Neuron (in vitro differentiated cells): ENCODE measurements around the gene PDGFRB.

Source experiments
- H2AFZ ChIP-seq: one replicate; pipeline ENCODE4 v1.6.1; 2013; ENCODE audit warnings: low read depth, mild to moderate bottlenecking, inconsistent platforms, low read length, moderate library complexity
- H3K27me3 ChIP-seq: one replicate; pipeline ENCODE4 v1.6.1; 2013; ENCODE audit warnings: low read length; ENCODE audit not compliant: insufficient read depth
- H3K36me3 ChIP-seq: one replicate; pipeline ENCODE4 v1.6.1; 2013; ENCODE audit warnings: low read length; ENCODE audit not compliant: insufficient read depth
- H3K4me1 ChIP-seq: one replicate; pipeline ENCODE4 v1.6.1; 2013; ENCODE audit warnings: low read length; ENCODE audit not compliant: insufficient read depth
- H3K4me3 ChIP-seq: 2 replicates; pipeline ENCODE4 v1.5.1; 2013; ENCODE audit warnings: mild to moderate bottlenecking, low read length, moderate library complexity
- H3K9me3 ChIP-seq: one replicate; pipeline ENCODE4 v1.6.1; 2013; ENCODE audit warnings: low read length

Gene PDGFRB

DNA sequence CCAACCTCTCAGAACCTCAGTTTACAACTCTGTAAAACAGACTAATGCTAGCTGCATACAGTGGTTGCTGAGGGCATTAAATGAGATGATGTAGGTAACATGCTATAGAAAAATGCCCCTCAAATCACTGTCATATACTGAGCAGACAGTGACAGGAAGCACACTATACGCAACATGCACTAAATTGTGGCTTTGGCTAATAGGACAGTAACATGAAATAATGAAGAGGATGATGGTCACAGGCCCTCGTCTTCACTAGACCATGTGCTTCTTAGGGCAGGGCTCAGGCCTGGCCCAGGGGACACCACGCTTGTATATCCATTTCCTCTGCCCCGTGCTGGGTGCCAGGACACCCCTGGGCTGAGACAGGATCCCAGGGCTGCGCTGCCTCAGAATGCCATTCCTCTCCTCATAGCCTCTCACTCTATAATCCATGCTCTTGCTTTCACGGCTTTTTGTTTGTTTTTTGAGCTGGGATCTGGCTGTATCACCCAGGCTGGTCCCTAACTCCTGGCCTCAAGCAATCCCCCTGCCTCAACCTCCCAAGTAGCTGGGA is 88.2 kb downstream of the PDGFRB start:
- Histone ChIP-seq H2AFZ (no peak overlapping the region), H3K27me3 (peaks cover 16% of the 10 kb centered on the region), H3K4me1 (no peaks in the 10 kb centered on the region)

DNA sequence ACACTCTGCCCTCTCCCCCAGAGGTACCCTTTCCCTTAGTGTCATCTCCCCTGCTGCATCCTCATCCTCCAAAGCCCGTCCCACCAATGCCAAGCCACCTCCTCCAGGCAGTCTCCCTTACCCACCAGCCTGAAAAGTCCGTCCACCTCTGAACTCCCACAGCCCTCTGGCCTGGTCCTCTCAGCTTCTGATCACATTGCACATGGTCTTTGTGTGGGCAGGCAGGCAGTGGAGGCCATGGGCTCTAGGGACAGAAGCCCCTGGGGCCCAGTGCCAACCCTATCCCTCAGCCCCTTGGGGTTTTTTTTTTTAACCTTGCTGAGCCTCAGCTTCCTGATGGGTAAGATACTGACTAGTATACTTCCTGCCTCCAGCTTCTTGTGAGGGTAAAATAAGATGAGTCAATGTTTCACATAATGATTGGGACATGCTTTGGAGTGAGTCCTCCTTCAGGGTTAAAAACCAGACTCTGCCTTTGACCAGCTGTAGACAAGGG is 88.7 kb downstream of the PDGFRB start:
- Histone ChIP-seq H3K4me3 (no peak overlapping the region), H3K4me1 (no peaks in the 10 kb centered on the region), H2AFZ (no peak overlapping the region), H3K36me3 (no peaks in the 10 kb centered on the region), H3K9me3 (no peaks in the 10 kb centered on the region), H3K27me3 (peaks cover 16% of the 10 kb centered on the region)

More for the DNA sequence above, 88.2 kb downstream of the PDGFRB start:
- Histone ChIP-seq H3K9me3 (no peaks in the 10 kb centered on the region), H3K4me3 (no peak overlapping the region), H3K36me3 (no peaks in the 10 kb centered on the region)

DNA sequence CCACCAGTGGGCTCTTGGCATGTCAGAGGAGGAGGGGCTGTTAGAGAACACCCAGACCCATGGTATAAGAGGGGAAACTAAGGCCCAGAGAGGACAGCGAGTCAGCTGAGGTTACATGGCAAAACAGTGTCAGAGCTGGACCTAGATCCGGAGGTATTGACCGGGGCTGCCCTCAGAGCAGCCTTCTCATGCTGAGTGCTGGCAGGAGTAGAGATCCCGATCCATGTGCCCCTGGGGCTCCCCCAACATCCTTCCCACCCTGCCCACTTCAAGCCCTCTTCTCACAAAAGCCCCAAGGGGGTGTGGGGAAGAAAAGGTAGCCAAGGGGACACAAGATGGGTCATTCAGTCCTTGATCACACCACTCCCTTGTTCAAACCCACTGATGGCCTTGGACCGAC is 89.2 kb downstream of the PDGFRB start:
- Histone ChIP-seq H3K36me3 (no peaks in the 10 kb centered on the region), H3K27me3 (peaks cover 16% of the 10 kb centered on the region), H3K4me3 (no peak overlapping the region), H3K9me3 (no peaks in the 10 kb centered on the region), H3K4me1 (no peaks in the 10 kb centered on the region), H2AFZ (no peak overlapping the region)

DNA sequence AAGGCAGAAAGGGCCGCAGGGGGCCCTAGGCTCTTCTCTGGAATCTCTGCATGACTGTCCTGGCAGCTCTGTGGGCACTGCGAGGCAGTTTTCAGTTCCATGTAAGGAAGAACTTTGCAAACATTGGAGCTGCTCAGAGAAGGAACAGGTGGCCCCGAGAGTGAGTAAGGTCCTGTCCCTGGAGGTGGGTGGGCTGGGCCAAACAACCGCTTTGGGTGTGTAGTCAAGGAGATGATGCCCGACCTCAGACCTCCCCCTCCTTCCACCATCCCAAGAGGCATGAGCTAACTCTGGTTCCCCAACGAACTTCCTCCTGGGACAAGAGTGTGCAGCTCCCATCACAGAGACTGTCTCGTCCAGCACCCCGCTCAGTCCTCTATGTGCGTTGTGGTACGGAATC is 89.8 kb downstream of the PDGFRB start:
- Histone ChIP-seq H3K27me3 (peaks cover 16% of the 10 kb centered on the region), H3K9me3 (no peaks in the 10 kb centered on the region), H3K4me3 (no peak overlapping the region), H3K4me1 (no peaks in the 10 kb centered on the region), H3K36me3 (no peaks in the 10 kb centered on the region), H2AFZ (no peak overlapping the region)

DNA sequence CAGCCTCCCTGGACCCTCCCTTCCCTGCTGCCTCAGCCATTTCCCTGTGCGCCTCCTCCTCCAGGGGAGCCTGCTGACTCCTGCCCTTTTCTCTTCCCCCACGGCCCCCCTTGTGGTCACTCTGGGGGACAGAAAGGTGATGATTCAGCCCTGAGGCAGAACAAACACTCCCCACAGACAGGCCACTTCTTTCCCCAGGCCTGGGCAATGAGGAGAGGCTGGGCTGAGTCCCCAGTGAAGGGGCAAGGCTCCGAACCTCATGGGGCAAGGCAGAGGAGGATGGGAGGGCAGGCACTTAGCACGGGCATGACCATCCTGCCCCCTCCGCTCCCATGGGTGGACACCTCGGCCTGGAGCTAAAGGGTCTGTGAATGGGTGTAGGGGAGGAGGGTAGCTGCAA is 90.3 kb downstream of the PDGFRB start:
- Histone ChIP-seq H3K4me3 (no peak overlapping the region), H3K27me3 (peaks cover 16% of the 10 kb centered on the region), H3K4me1 (no peaks in the 10 kb centered on the region), H3K36me3 (no peaks in the 10 kb centered on the region), H2AFZ (no peak overlapping the region), H3K9me3 (no peaks in the 10 kb centered on the region)

DNA sequence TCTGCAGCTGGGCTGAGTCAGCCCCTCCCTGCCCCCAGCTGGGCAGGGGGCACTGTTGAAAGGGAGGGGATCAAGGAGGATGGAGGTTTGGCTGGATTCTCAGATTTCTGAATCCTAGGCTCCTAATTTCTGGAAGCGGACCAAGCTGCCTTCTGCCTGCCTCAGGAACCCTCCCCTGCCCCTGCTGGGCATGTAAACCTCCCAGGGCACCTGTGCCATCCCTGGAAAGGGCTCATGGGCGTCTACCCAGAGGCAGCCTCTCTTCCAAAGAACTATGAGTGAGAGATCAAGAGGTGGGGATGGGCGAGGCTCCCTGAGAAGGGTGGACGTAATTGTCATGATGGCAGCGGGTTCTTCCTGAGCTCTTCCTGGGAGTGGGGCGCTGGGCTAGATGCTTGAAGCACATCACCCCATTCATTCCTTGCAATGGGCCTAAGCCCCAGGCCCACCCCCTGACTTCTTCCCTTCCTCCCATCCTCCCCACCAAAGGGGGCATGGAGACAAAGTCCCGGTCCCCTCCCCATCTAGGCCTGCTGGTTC is 90.9 kb downstream of the PDGFRB start:
- H2AFZ ChIP-seq, result no peak overlapping the region
- H3K36me3 ChIP-seq, result no peaks in the 10 kb centered on the region
- H3K9me3 ChIP-seq, result no peaks in the 10 kb centered on the region
- H3K4me3 ChIP-seq, result no peak overlapping the region
- no peaks in the 10 kb centered on the region for H3K4me1 ChIP-seq
- peaks cover 13% of the 10 kb centered on the region for H3K27me3 ChIP-seq
